Heart right ventricle (tissue), 16 donors: ENCODE results near the gene FAM171A1. TPM values are rescaled to one million over a fixed set of nuclear protein-coding genes. Genes with fewer than 3 reads are reported as not detected.

Experiments used
- ATAC-seq, 8 donors: fragments of 200-7000 bp; cut with Tn5 transposase; one replicate each; pipeline ENCODE4 v1.9.1; 2020; ENCODE audit warnings: mild to moderate bottlenecking in 8 of 8, moderate library complexity in 8 of 8, moderate number of reproducible peaks in 1 of 8
- DNase-seq, 2 donors: peaks; one replicate each; pipeline ENCODE4 v3.0.0-alpha.2; 2020
- H3K27ac ChIP-seq, 10 donors: fragments of 200-600 bp; sonication (generic) in 2 of 10; one replicate each; pipeline versions ENCODE4 v1.5.0 to v1.8.0; 2020 to 2022; ENCODE audit warnings: mild to moderate bottlenecking in 3 of 10
- H3K27me3 ChIP-seq, 7 donors: fragments of 200-600 bp; one replicate each; pipeline ENCODE4 v1.8.0; 2021 to 2022; ENCODE audit warnings: mild to moderate bottlenecking in 2 of 7
- H3K36me3 ChIP-seq, 9 donors: fragments of 200-600 bp; sonication (generic) in 1 of 9; one replicate each; pipeline versions ENCODE4 v1.5.0 to v1.8.0; 2020 to 2022; ENCODE audit warnings: mild to moderate bottlenecking in 2 of 9
- H3K4me1 ChIP-seq, 9 donors: fragments of 200-600 bp; sonication (generic) in 1 of 9; one replicate each; pipeline versions ENCODE4 v1.5.0 to v1.8.0; 2020 to 2022; ENCODE audit warnings: mild to moderate bottlenecking in 4 of 9
- H3K4me3 ChIP-seq, 10 donors: fragments of 200-600 bp; sonication (generic) in 2 of 10; one replicate each; pipeline versions ENCODE4 v1.5.0 to v1.8.0; 2020 to 2022; ENCODE audit warnings: mild to moderate bottlenecking in 7 of 10, moderate library complexity in 2 of 10
- H3K9me3 ChIP-seq, 11 donors: fragments of 200-600 bp in 10 of 11; sonication (generic) in 2 of 11; one replicate each; pipeline versions ENCODE4 v1.5.0 to v1.8.0; 2013 to 2022; ENCODE audit warnings: mild to moderate bottlenecking in 2 of 11, control low read depth in 1 of 11, moderate library complexity in 1 of 11
- CTCF ChIP-seq, 9 donors: fragments of 200-600 bp; sonication (generic) in 2 of 9; IDR thresholded peaks; one replicate each; pipeline versions ENCODE4 v1.5.0 to v1.8.0; 2021 to 2022; ENCODE audit warnings: antibody characterized with exemption in 9 of 9, mild to moderate bottlenecking in 5 of 9, moderate library complexity in 1 of 9
- WGBS, 2 donors: extraction: QIAGEN DNeasy Blood & Tissue Kit; methylation state at CpG; one replicate each; pipeline ENCODE4 v1.1.7; 2013; ENCODE audit warnings: inconsistent platforms in 1 of 2; 5-methylcytosine and 5-hydroxymethylcytosine counted together
- intact Hi-C, 10 donors: fragments of 100-400 bp; cut with DNase I; formaldehyde crosslinking; loops; one replicate each; pipeline versions ENCODE4 v1.11.1 to v1.14.2; 2022
- polyA plus RNA-seq, 2 donors: library from polyadenylated mRNA; stranded (reverse); fragments of 200-250 nt; gene quantifications; one replicate each; pipeline ENCODE4 v1.2.3, GENCODE V29; 2013
- total RNA-seq, 10 donors: library from RNA; stranded (reverse); fragmentation: NEBNext Ultra II Directional in 3 of 10; extraction: Animal tissue kit (Norgen Biotek cat#: 25700) in 3 of 10; gene quantifications; one replicate each; pipeline versions ENCODE4 v1.2.1 to v1.2.4, GENCODE V29; 2021 to 2023
- donor health status: Arrhythmogenic right ventricular cardiomyopathy.
- donor health status: ischemic (EF 13 %, LVEDD 7.1; RV severe dilation, severe dysfunction).
- donor health status: healthy with polysubstance abuse.
- donor health status: DM: no; HTN: yes; CAD: no.
- donor health status: DM: no; HTN: no; CAD: no.
- donor health status: ischemic (EF 25% LVEDD 6.9; RV normal size, moderate dysfunction).
- donor health status: ischemic (EF 25% LVEDD 5.7; RV mildly dilated, moderate dysfunction).
- donor health status: healthy.
- donor health status: DM: yes; HTN: yes; CAD: no.
- donor health status: Ischemic cardiomyopathy.
- donor health status: ischemic (EF 35%, LVEDD 5.7; RV mildly dilated, moderate dysfunction).
- donor health status: nonischemic (EF 11% LVEDD 7.7; RV severe dilation, severe dysfunction).
- donor health status: DM: yes; HTN: yes; CAD: no.
- donor health status: PGD.
- donor health status: ischemic (EF 29% LVEDD 5.4; RV normal size, mild dysfunction).
- donor health status: nonischemic (EF 23%, LVEDD 6.1; RV moderate dilation, normal function).

The FAM171A1 gene
- total and polyA plus RNA-seq, 12 donors, result 3.5 to 10.5 (median 6.8) TPM

DNA sequence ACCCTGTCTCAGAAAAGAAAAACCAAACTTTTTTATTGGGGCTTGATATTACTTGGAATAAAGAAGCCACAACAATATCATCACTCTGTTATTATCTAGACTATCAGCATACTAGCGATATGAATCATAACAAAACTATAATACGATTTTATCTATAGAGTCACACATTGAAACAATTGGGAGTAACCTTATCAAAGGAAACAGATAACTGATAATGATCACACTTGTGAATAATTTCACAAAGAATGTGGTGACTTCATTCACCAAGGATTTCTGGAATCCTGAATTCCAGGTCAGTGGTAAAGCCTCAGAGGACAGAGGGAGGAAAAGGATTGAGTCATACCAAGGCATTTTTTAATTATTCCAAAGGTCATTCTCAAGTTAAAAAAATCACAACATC lies 170.5 kb downstream of the FAM171A1 start:
- no peaks in the 10 kb centered on the region for H3K36me3 ChIP-seq
- peak overlapping the region in 3 of 10 donors; percentile 18 to 62 (median 49) for H3K27ac ChIP-seq
- WGBS, 2 donors, result 44 to 50% methylated on average over 2 of the region's 2 CpGs
- H3K4me1 ChIP-seq, result peaks cover 0 to 47% (median 13%) of the 10 kb centered on the region in 9 donors
- no peak overlapping the region for H3K4me3 ChIP-seq
- ATAC-seq (peak in 7 of 8 donors; percentile 56 to 81 (median 70)), DNase-seq (no peak)
- H3K27me3 ChIP-seq, result no peaks in the 10 kb centered on the region
- intact Hi-C loops, result no loop called here
- TF ChIP-seq CTCF (IDR thresholded peaks at IDR 0.05), result no peak
- H3K9me3 ChIP-seq, result peaks cover 0 to 2% (median 0%) of the 10 kb centered on the region in 11 donors

GRCh38 chr10:15197911-15198310 lies 173.2 kb downstream of the FAM171A1 start:
- H3K4me3 ChIP-seq, result no peak overlapping the region
- H3K27me3 ChIP-seq, result no peaks in the 10 kb centered on the region
- peaks cover 0 to 48% (median 13%) of the 10 kb centered on the region in 9 donors for H3K4me1 ChIP-seq
- peak overlapping the region in 1 of 10 donors; percentile 5 for H3K27ac ChIP-seq
- 96 to 97% methylated on average over 4 of the region's 4 CpGs for WGBS, 2 donors
- DNase-seq, result no peak
- no peak for TF ChIP-seq CTCF (IDR thresholded peaks at IDR 0.05)
- H3K36me3 ChIP-seq, result no peaks in the 10 kb centered on the region
- ATAC-seq, result no peak
- H3K9me3 ChIP-seq, result peaks cover 0 to 13% (median 0%) of the 10 kb centered on the region in 11 donors
- intact Hi-C loops, result no loop called here

GRCh38 chr10:15197276-15197675 lies 173.8 kb downstream of the FAM171A1 start:
- H3K4me1 ChIP-seq, result peaks cover 0 to 48% (median 13%) of the 10 kb centered on the region in 9 donors
- H3K27me3 ChIP-seq, result peaks cover 0 to 1% (median 0%) of the 10 kb centered on the region in 7 donors
- intact Hi-C loops, result no loop called here
- peaks cover 0 to 13% (median 0%) of the 10 kb centered on the region in 11 donors for H3K9me3 ChIP-seq
- H3K4me3 ChIP-seq, result no peak overlapping the region
- H3K36me3 ChIP-seq, result no peaks in the 10 kb centered on the region
- TF ChIP-seq CTCF (IDR thresholded peaks at IDR 0.05), result no peak
- peak overlapping the region in 3 of 10 donors; percentile 13 to 45 (median 45) for H3K27ac ChIP-seq
- peak in 2 of 8 donors; percentile 48 for ATAC-seq
- DNase-seq, result no peak
- WGBS, 2 donors, result 33 to 38% methylated on average over 2 of the region's 2 CpGs

- 47 to 51% methylated on average over 12 of the region's 12 CpGs for WGBS, 2 donors
- DNase-seq, result peak in 1 of 2 donors; percentile 48
- peak in 6 of 8 donors; percentile 37 to 59 (median 53) for ATAC-seq
- H3K27me3 ChIP-seq, result peaks cover 0 to 5% (median 0%) of the 10 kb centered on the region in 7 donors
- peaks cover 0 to 13% (median 0%) of the 10 kb centered on the region in 11 donors for H3K9me3 ChIP-seq
- peak overlapping the region in 8 of 10 donors; percentile 19 to 48 (median 36) for H3K4me3 ChIP-seq
- no peak for TF ChIP-seq CTCF (IDR thresholded peaks at IDR 0.05)
- peak overlapping the region in 7 of 10 donors; percentile 7 to 61 (median 52) for H3K27ac ChIP-seq
- peaks cover 0 to 38% (median 12%) of the 10 kb centered on the region in 9 donors for H3K4me1 ChIP-seq
- intact Hi-C loops, result loop anchor here in 1 of 10 donors (1.0 kb wide), 1 partner anchor 27 kb away; no protein-coding TSS in a partner anchor
- H3K36me3 ChIP-seq, result no peaks in the 10 kb centered on the region
Observed at GRCh38 chr10:15196021-15196834, 174.9 kb downstream of the FAM171A1 start.
